ENCODE data around the gene DARS1.
"Not testable (repeated sequence)": the region's sequence is repeated elsewhere in the genome, so short reads cannot be mapped to it uniquely, and the experiment has no call there.

Gene DARS1

DNA sequence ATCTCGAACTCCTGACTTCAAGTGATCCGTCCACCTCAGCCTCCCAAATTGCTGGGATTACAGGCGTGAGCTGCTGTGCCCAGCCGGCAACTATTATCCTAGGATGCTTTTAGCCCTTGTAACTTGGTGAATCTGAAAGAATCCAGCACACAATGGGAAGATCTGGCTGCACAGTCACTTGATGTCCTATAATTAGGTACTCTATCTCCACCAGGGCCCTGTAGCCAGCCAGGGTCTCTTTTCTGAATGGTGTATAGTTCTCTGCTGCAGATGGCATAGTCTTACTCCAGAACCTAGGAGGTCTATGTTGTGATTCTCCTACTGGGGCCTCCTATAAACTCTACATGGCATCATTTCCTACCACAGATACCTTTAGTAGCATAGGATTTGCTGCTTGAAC, 95.3 kb downstream of the DARS1 start:
- no peaks in the 10 kb centered on the region for H3K79me2 ChIP-seq (ENCODE audit: insufficient read depth, low read length)

DNA sequence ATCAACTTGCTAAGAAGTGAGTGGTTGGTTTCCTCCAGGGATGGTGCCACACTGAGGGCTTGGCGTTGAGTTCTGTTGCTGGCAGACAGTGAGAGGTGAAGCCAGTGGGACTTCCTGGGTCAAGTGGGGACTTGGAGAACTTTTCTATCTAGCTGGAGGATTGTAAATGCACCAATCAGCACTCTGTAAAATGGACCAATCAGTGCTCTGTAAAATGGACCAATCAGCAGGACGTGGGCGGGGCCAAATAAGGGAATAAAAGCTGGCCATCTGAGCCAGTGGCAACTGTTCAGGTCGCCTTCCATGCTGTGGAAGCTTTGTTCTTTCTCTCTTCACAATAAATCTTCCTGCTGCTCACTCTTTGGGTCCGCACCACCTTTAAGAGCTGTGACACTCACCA, 96.8 kb downstream of the DARS1 start:
- not testable (repeated sequence) for H2AFZ ChIP-seq (ENCODE audit: low read length); H3F3A ChIP-seq (ENCODE audit: insufficient read depth, low read length); H3K79me2 ChIP-seq (ENCODE audit: insufficient read depth, low read length); H3K9me2 ChIP-seq (ENCODE audit: low read depth, low read length); H3K9ac ChIP-seq (ENCODE audit: low read length); H3K27me3 ChIP-seq (ENCODE audit: insufficient read depth, low read length); H3K36me3 ChIP-seq (ENCODE audit: insufficient read depth, low read length); H3K4me3 ChIP-seq (ENCODE audit: low read depth, low read length, poor library complexity, severe bottlenecking); H3K27ac ChIP-seq (ENCODE audit: low read depth, low read length, poor library complexity, severe bottlenecking); H4K20me1 ChIP-seq (ENCODE audit: insufficient read depth, low read length); H3K9me3 ChIP-seq (ENCODE audit: low read length); H3K4me1 ChIP-seq (ENCODE audit: insufficient read depth, low read length, severe bottlenecking); H3K4me2 ChIP-seq (ENCODE audit: low read length)

More for the DNA sequence above, 95.3 kb downstream of the DARS1 start:
- no peaks in the 10 kb centered on the region for H3F3A ChIP-seq (ENCODE audit: insufficient read depth, low read length)
- H4K20me1 ChIP-seq (ENCODE audit: insufficient read depth, low read length), result no peaks in the 10 kb centered on the region
- H3K9ac ChIP-seq (ENCODE audit: low read length), result no peak overlapping the region
- H3K4me3 ChIP-seq (ENCODE audit: low read depth, low read length, poor library complexity, severe bottlenecking), result no peak overlapping the region
- no peaks in the 10 kb centered on the region for H3K9me3 ChIP-seq (ENCODE audit: low read length)
- no peaks in the 10 kb centered on the region for H3K27me3 ChIP-seq (ENCODE audit: insufficient read depth, low read length)
- H3K9me2 ChIP-seq (ENCODE audit: low read depth, low read length), result no peaks in the 10 kb centered on the region
- no peaks in the 10 kb centered on the region for H3K36me3 ChIP-seq (ENCODE audit: insufficient read depth, low read length)
- H3K4me1 ChIP-seq (ENCODE audit: insufficient read depth, low read length, severe bottlenecking), result peaks cover 9% of the 10 kb centered on the region
- no peak for TF ChIP-seq EZH2 (IDR thresholded peaks at IDR 0.05; ENCODE audit: borderline replicate concordance, low read length)
- TF ChIP-seq, protein P1, sequence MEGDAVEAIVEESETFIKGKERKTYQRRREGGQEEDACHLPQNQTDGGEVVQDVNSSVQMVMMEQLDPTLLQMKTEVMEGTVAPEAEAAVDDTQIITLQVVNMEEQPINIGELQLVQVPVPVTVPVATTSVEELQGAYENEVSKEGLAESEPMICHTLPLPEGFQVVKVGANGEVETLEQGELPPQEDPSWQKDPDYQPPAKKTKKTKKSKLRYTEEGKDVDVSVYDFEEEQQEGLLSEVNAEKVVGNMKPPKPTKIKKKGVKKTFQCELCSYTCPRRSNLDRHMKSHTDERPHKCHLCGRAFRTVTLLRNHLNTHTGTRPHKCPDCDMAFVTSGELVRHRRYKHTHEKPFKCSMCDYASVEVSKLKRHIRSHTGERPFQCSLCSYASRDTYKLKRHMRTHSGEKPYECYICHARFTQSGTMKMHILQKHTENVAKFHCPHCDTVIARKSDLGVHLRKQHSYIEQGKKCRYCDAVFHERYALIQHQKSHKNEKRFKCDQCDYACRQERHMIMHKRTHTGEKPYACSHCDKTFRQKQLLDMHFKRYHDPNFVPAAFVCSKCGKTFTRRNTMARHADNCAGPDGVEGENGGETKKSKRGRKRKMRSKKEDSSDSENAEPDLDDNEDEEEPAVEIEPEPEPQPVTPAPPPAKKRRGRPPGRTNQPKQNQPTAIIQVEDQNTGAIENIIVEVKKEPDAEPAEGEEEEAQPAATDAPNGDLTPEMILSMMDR (IDR thresholded peaks at IDR 0.05; ENCODE audit: low read length), result no peak
- H3K27ac ChIP-seq (ENCODE audit: low read depth, low read length, poor library complexity, severe bottlenecking), result no peak overlapping the region
- H2AFZ ChIP-seq (ENCODE audit: low read length), result no peak overlapping the region
- H3K4me2 ChIP-seq (ENCODE audit: low read length), result no peak overlapping the region

DNA sequence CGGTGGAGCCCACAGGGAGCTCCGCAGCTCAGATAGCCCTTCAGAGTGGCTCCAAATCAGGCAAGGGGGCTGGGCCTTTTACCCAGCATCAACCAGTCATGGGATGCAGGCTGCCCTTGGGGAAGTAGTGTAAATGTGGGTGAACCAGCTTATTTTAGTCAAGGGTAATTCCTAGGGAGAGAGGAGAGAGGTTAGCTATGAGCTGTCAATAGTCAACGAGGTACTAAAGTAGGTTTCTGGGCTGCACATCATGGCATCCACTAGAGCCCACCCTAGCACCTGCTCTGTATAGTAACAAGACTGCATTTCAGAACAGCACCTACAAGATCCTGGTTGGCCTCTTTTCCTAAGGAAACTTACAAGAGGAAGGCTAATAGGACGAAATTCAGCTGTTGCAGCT, 99.7 kb downstream of the DARS1 start:
- Histone ChIP-seq H3K4me2 (ENCODE audit: low read length) (no peak overlapping the region), H2AFZ (ENCODE audit: low read length) (no peak overlapping the region), H3F3A (ENCODE audit: insufficient read depth, low read length) (no peaks in the 10 kb centered on the region), H3K9me3 (ENCODE audit: low read length) (no peaks in the 10 kb centered on the region), H3K27ac (ENCODE audit: low read depth, low read length, poor library complexity, severe bottlenecking) (no peak overlapping the region), H3K4me3 (ENCODE audit: low read depth, low read length, poor library complexity, severe bottlenecking) (no peak overlapping the region), H3K27me3 (ENCODE audit: insufficient read depth, low read length) (no peaks in the 10 kb centered on the region), H3K36me3 (ENCODE audit: insufficient read depth, low read length) (no peaks in the 10 kb centered on the region), H3K9me2 (ENCODE audit: low read depth, low read length) (no peaks in the 10 kb centered on the region), H3K4me1 (ENCODE audit: insufficient read depth, low read length, severe bottlenecking) (no peaks in the 10 kb centered on the region), H3K9ac (ENCODE audit: low read length) (no peak overlapping the region), H3K79me2 (ENCODE audit: insufficient read depth, low read length) (no peaks in the 10 kb centered on the region), H4K20me1 (ENCODE audit: insufficient read depth, low read length) (no peaks in the 10 kb centered on the region)
- no peak for TF ChIP-seq EZH2 (IDR thresholded peaks at IDR 0.05; ENCODE audit: borderline replicate concordance, low read length)
- TF ChIP-seq, protein P1 (IDR thresholded peaks at IDR 0.05; ENCODE audit: low read length), result no peak

DNA sequence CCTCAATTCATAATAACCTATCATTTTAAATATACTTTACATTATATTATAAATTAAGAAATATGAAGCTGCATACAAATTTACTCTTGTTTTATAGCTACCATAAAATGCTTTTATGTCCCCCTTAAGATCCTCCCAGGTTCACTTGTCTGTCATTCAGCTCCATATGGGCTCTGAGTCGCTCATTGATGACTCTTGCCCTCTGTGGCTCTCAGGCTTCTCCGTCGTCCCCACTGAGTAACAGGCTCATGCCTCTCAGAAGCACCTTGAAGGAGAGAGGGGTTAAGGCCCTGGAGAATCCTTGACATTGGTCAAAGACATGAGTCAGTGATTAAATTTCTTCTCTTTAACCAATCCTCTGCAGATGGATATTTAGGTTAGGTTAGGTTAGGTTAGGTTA, 103.0 kb downstream of the DARS1 start:
- H3K9ac ChIP-seq (ENCODE audit: low read length), result no peak overlapping the region
- TF ChIP-seq, protein P1 (IDR thresholded peaks at IDR 0.05; ENCODE audit: low read length), result no peak
- no peak for TF ChIP-seq EZH2 (IDR thresholded peaks at IDR 0.05; ENCODE audit: borderline replicate concordance, low read length)

DNA sequence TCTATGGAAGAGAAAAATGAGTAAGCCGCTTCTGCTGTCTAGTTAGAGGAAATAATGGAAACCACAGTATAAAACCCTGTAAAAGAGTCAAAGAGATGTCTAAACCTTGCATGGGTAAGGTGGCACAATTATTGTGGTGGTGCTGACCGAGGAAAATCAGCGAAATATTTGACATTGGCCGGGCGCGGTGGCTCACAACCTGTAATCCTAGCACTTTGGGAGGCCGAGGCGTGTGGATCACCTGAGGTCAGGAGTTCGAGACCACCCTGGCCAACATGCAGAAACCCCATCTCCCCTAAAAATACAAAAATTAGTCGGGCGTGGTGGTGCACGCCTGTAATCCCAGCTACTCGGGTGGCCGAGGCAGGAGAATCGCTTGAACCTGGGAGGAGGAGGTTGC, 108.7 kb downstream of the DARS1 start:
- H4K20me1 ChIP-seq (ENCODE audit: insufficient read depth, low read length); H3K27me3 ChIP-seq (ENCODE audit: insufficient read depth, low read length); H3F3A ChIP-seq (ENCODE audit: insufficient read depth, low read length); H3K9me2 ChIP-seq (ENCODE audit: low read depth, low read length); H3K9me3 ChIP-seq (ENCODE audit: low read length): not testable (repeated sequence)
- H3K4me1 ChIP-seq (ENCODE audit: insufficient read depth, low read length, severe bottlenecking), result peaks cover 30% of the 10 kb centered on the region
- peak overlapping the region; percentile 30 for H3K27ac ChIP-seq (ENCODE audit: low read depth, low read length, poor library complexity, severe bottlenecking)
- H3K9ac ChIP-seq (ENCODE audit: low read length), result peak overlapping the region; percentile 58
- H3K36me3 ChIP-seq (ENCODE audit: insufficient read depth, low read length), result peaks cover 36% of the 10 kb centered on the region
- H3K4me2 ChIP-seq (ENCODE audit: low read length), result peak overlapping the region; percentile 70
- 0 out of 2 replicates have a peak overlapping the region, but pooled peaks have one; percentile 26 for H2AFZ ChIP-seq (ENCODE audit: low read length)
- peak overlapping the region; percentile 91 for H3K4me3 ChIP-seq (ENCODE audit: low read depth, low read length, poor library complexity, severe bottlenecking)
- peaks cover 29% of the 10 kb centered on the region for H3K79me2 ChIP-seq (ENCODE audit: insufficient read depth, low read length)

More for the DNA sequence above, 103.0 kb downstream of the DARS1 start:
- no peaks in the 10 kb centered on the region for H3K36me3 ChIP-seq (ENCODE audit: insufficient read depth, low read length)
- H3K27ac ChIP-seq (ENCODE audit: low read depth, low read length, poor library complexity, severe bottlenecking), result no peak overlapping the region
- no peaks in the 10 kb centered on the region for H3K79me2 ChIP-seq (ENCODE audit: insufficient read depth, low read length)
- H2AFZ ChIP-seq (ENCODE audit: low read length), result no peak overlapping the region
- no peaks in the 10 kb centered on the region for H3K4me1 ChIP-seq (ENCODE audit: insufficient read depth, low read length, severe bottlenecking)
- no peaks in the 10 kb centered on the region for H3K9me2 ChIP-seq (ENCODE audit: low read depth, low read length)
- H3K9me3 ChIP-seq (ENCODE audit: low read length), result no peaks in the 10 kb centered on the region
- no peaks in the 10 kb centered on the region for H3K27me3 ChIP-seq (ENCODE audit: insufficient read depth, low read length)
- H3F3A ChIP-seq (ENCODE audit: insufficient read depth, low read length), result no peaks in the 10 kb centered on the region
- no peak overlapping the region for H3K4me3 ChIP-seq (ENCODE audit: low read depth, low read length, poor library complexity, severe bottlenecking)
- no peak overlapping the region for H3K4me2 ChIP-seq (ENCODE audit: low read length)
- no peaks in the 10 kb centered on the region for H4K20me1 ChIP-seq (ENCODE audit: insufficient read depth, low read length)
